ENCODE results near the gene CCNYL1. TPM values are rescaled to one million over a fixed set of nuclear protein-coding genes. Genes with fewer than 3 reads are reported as not detected.

CCNYL1 gene
- total RNA-seq, 6 experiments from 2014 or later = 7.1 to 11.9 (median 9.4) TPM

DNA sequence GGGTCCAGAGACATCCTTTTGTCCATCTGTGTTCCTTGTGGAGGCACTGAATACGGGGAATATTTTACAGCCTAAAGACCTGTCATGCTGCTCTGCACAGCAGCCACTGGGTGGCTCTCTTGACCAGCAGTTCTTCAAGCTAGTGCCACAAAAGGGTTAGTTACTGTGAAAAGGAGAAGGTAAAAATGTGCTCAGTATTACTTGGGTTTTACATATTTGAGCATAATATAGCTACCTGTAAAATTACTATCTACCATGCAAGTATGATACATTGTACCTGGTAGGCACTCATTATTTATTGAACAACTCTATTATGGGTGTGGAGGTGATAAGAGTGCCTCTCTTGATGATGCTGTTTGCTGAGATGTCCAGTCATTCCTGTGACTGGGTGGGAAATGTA lies 34.7 kb downstream of the CCNYL1 start:
- DNase-seq (peak in 2 of 3 donors; percentile 49 to 63), ATAC-seq (peak; percentile 77 to 87 (median 80))
- peaks cover 0 to 39% (median 17%) of the 10 kb centered on the region in 4 donors for H3K4me1 ChIP-seq
- intact Hi-C loops (cut with DNase I) = loop anchor here (10.0 kb wide), 1 partner anchor 289 kb away; no protein-coding TSS in a partner anchor
- no peak overlapping the region for H3K4me3 ChIP-seq
- peak; percentile 85 to 95 (median 91) for TF ChIP-seq CTCF (IDR thresholded peaks at IDR 0.05)
- no peak for TF ChIP-seq POLR2A (IDR thresholded peaks at IDR 0.05)
- H3K27me3 ChIP-seq = no peaks in the 10 kb centered on the region
- H3K27ac ChIP-seq = peak overlapping the region in 2 of 3 donors; percentile 61 to 85
- WGBS (ENCODE audit: insufficient coverage, low coverage, low lambda C conversion rate, missing lambda C conversion rate) = 8% methylated on average over 1 of the region's 1 CpG
- peaks cover 0 to 5% (median 0%) of the 10 kb centered on the region in 4 donors for H3K36me3 ChIP-seq
- H3K9me3 ChIP-seq = no peaks in the 10 kb centered on the region

DNA sequence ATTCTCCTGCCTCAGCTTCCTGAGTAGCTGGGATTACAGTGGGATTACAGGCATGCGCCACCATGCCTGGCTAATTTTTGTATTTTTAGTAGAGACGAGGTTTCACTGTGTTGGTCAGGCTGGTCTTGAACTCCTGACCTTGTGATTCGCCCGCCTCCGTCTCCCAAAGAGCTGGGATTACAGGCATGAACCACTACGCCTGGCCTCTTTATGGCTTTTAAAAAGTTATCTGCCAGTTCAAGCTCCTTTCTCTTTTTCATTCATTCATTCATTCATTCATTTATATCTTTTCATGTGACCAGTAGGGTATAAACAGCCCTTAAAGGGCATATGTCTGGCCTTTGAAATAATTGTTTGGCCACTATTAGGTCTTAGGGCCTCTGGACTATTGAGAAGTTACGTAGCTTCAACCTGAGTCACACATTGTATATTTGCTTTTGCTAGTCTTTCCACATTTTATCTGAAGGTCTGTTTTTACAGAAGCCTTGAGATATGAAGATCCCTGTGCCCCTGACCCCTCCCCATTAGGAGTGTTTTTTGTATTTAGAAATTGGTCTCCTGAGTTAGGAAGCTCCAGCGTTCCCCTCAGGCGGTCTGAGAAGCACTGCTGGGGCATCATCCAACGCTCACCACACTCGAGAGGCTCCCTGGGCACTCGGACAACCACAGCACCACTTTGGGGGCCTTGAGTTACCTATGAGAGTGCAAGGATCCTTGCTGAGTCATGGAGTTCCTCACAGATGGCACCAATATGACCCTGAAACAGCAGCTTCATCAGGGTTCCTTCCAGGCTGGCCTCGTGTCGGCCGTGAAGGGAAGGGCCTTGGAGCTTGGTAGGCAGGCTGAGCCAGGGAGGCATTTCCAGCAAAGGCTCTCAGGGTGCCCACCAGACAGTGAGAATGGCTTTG lies 36.5 kb downstream of the CCNYL1 start:
- no peak overlapping the region for H3K4me3 ChIP-seq
- H3K9me3 ChIP-seq = no peaks in the 10 kb centered on the region
- no peak for DNase-seq
- peak overlapping the region in 1 of 3 donors; percentile 85 for H3K27ac ChIP-seq
- H3K27me3 ChIP-seq = no peaks in the 10 kb centered on the region
- intact Hi-C loops (cut with DNase I) = loop anchor here (10.0 kb wide), 1 partner anchor 287 kb away; no protein-coding TSS in a partner anchor
- H3K36me3 ChIP-seq = no peaks in the 10 kb centered on the region
- peaks cover 0 to 44% (median 19%) of the 10 kb centered on the region in 4 donors for H3K4me1 ChIP-seq
- 86% methylated on average over 9 of the region's 15 CpGs for WGBS (ENCODE audit: insufficient coverage, low coverage, low lambda C conversion rate, missing lambda C conversion rate)
- ATAC-seq = peak in 1 of 4 donors; percentile 23
- TF ChIP-seq CTCF (IDR thresholded peaks at IDR 0.05) (no peak), POLR2A (IDR thresholded peaks at IDR 0.05) (no peak)

DNA sequence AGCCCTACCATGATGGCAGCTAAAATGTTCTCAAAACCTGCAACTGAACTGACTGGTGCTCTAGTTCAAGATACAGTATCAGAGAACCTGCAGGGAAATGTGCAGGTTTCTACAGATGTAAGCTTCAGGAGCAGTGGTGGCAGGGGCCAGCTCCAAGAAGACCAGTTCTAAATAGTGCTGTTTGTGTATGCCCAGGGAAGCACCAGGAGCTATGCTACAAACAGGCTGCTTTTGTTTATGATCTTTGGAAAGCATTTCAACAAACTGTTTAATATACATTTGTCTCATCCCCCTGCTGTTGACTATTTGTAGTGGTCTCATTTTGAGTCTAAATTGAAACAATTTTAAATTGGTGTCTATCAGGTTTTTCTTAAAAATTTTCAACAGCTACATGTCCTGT lies 37.6 kb downstream of the CCNYL1 start:
- H3K9me3 ChIP-seq = no peaks in the 10 kb centered on the region
- H3K4me3 ChIP-seq = no peak overlapping the region
- ATAC-seq (no peak), DNase-seq (no peak)
- no peaks in the 10 kb centered on the region for H3K27me3 ChIP-seq
- peaks cover 0 to 41% (median 20%) of the 10 kb centered on the region in 4 donors for H3K4me1 ChIP-seq
- intact Hi-C loops (cut with DNase I) = loop anchor here (10.0 kb wide), 1 partner anchor 286 kb away; no protein-coding TSS in a partner anchor
- H3K36me3 ChIP-seq = peaks cover 0 to 8% (median 4%) of the 10 kb centered on the region in 4 donors
- H3K27ac ChIP-seq = peak overlapping the region in 2 of 3 donors; percentile 63 to 85
- TF ChIP-seq POLR2A (IDR thresholded peaks at IDR 0.05) = no peak
- no peak for TF ChIP-seq CTCF (IDR thresholded peaks at IDR 0.05)

GRCh38 chr2:207749873-207750272 lies 38.4 kb downstream of the CCNYL1 start:
- DNase-seq (no peak), ATAC-seq (peak in 3 of 4 donors; percentile 7 to 29 (median 8))
- no peak for TF ChIP-seq CTCF (IDR thresholded peaks at IDR 0.05)
- TF ChIP-seq POLR2A (IDR thresholded peaks at IDR 0.05) = no peak
- WGBS (ENCODE audit: insufficient coverage, low coverage, low lambda C conversion rate, missing lambda C conversion rate) = 9% methylated on average over 2 of the region's 2 CpGs
- no peak overlapping the region for H3K4me3 ChIP-seq
- H3K27me3 ChIP-seq = no peaks in the 10 kb centered on the region
- H3K4me1 ChIP-seq = peaks cover 0 to 36% (median 16%) of the 10 kb centered on the region in 4 donors
- H3K36me3 ChIP-seq = peaks cover 0 to 17% (median 8%) of the 10 kb centered on the region in 4 donors
- peak overlapping the region in 2 of 3 donors; percentile 63 to 85 for H3K27ac ChIP-seq
- intact Hi-C loops (cut with DNase I) = loop anchor here (10.0 kb wide), 1 partner anchor 285 kb away; no protein-coding TSS in a partner anchor
- no peaks in the 10 kb centered on the region for H3K9me3 ChIP-seq

All from right lobe of liver (tissue), 6 donors.